Sigmoid colon (tissue), 7 donors: ENCODE measurements around the gene SLC35B2. TPM values are rescaled to one million over a fixed set of nuclear protein-coding genes. Genes with fewer than 3 reads are reported as not detected.

Experiments used
- DNase-seq: peaks from one replicate; pipeline ENCODE4 v3.0.0-alpha.2; 2019
- H3K27ac ChIP-seq, 4 donors: fragments of 200-600 bp; sonication (generic); one replicate each; pipeline ENCODE4 v1.5.1; 2016 to 2019; ENCODE audit warnings: mild to moderate bottlenecking in 1 of 4
- H3K27me3 ChIP-seq, 3 donors: fragments of 200-600 bp; sonication (generic); one replicate each; pipeline ENCODE4 v1.5.1; 2019; ENCODE audit warnings: mild to moderate bottlenecking in 1 of 3
- H3K36me3 ChIP-seq, 4 donors: fragments of 200-600 bp; sonication (generic); one replicate each; pipeline ENCODE4 v1.5.1; 2016 to 2019
- H3K4me1 ChIP-seq, 4 donors: fragments of 200-600 bp; sonication (generic); one replicate each; pipeline ENCODE4 v1.5.1; 2017 to 2019
- H3K4me3 ChIP-seq, 4 donors: fragments of 200-600 bp; sonication (generic); one replicate each; pipeline ENCODE4 v1.5.1; 2017 to 2019; ENCODE audit warnings: mild to moderate bottlenecking in 2 of 4, moderate library complexity in 1 of 4
- H3K9me3 ChIP-seq, 4 donors: fragments of 200-600 bp in 3 of 4; sonication (generic) in 3 of 4; one replicate each; pipeline versions ENCODE4 v1.5.1 to v1.6.1; 2013 to 2019
- EP300 ChIP-seq, 4 donors: sonication (generic); formaldehyde crosslinking; IDR thresholded peaks; one replicate each; pipeline ENCODE4 v1.6.1; 2017; ENCODE audit warnings: antibody characterized with exemption in 4 of 4
- POLR2A ChIP-seq, 2 donors: fragments of 450-650 bp; IDR thresholded peaks; one replicate each; pipeline ENCODE4 v1.6.1; 2016; ENCODE audit warnings: antibody characterized with exemption in 2 of 2, mild to moderate bottlenecking in 2 of 2, moderate library complexity in 2 of 2
- POLR2AphosphoS5 ChIP-seq, 4 donors: sonication (generic); formaldehyde crosslinking; IDR thresholded peaks; one replicate each; pipeline ENCODE4 v1.6.1; 2017; ENCODE audit warnings: antibody characterized with exemption in 4 of 4
- WGBS, 2 donors: extraction: QIAGEN DNeasy Blood & Tissue Kit; methylation state at CpG; one replicate each; pipeline ENCODE4 v1.1.7; 2013; 5-methylcytosine and 5-hydroxymethylcytosine counted together
- intact Hi-C: fragments of 100-400 bp; cut with DNase I; formaldehyde crosslinking; loops from one replicate; pipeline ENCODE4 v1.15.1; 2023
- polyA plus RNA-seq, 3 donors: library from polyadenylated mRNA; stranded (reverse); fragments of 200-250 nt; gene quantifications; one replicate each; pipeline ENCODE4 v1.2.3, GENCODE V29; 2013
- total RNA-seq, 4 donors: library from RNA; depleted of rRNA; stranded (reverse); fragments of >200 nt; gene quantifications; one replicate each; pipeline ENCODE4 v1.1.0, GENCODE V29; 2016
- TF ChIP-seq, protein P1 (sequence below), 4 experiments: fragments of 450-650 bp in 3 of 4; fragments of 200-600 bp in 1 of 4; IDR thresholded peaks; one replicate each; pipeline ENCODE4 v1.5.1; 2016 to 2019; ENCODE audit warnings: antibody characterized with exemption in 4 of 4, mild to moderate bottlenecking in 3 of 4, moderate library complexity in 2 of 4
- donor health status: healthy with polysubstance abuse.
- donor health status: Bipolar disorder and iron deficiency.
- donor health status: healthy.

Gene SLC35B2
- total and polyA plus RNA-seq, 7 donors: 7.2 to 36.9 (median 25.7) TPM

DNA sequence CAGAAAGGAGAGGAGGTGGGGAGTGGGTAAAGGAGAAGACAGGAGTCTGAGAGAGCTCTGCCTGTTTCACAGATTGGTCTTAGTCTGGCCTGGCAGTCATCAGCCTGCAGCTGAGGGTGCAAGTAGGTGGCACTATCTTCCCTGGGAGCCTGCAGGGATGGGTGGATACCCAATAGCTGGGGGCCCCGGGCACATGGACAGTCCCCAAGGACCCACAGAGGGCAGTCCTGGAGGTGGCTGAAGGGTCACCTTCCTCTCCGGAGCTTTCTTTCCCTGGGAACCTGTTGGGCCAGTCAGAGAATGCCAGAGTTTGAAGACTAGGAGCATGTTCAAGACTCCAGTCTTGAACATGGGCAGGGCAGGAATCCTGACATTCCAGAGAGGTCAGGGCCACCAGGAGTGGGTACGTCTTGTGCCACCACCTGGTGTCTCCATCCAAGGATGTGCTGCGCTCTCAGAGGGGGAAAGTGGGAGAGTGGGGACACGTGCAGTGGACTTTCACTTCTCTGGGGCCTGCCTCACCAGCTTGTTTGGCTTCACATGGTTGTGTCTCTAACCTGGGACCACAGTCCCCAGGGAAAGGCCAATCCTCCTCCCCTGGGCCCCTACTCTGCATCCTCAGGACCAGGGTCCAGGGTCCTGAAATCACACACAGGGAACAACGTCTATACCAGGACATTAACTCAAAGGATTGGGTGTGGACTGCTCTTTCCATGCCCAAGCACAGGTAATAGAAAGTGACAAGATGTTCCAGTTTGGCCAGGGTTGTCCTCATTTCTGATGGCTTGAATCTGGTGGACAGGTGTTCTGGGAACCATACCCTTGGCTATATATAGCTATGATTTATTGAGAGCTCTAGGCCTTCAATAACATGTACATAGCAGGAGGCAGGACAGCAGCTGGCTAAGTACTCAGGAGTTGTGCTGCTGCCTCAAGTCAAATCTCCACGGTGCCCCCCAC, 37.8 kb upstream of the SLC35B2 start:
- DNase-seq: no peak
- intact Hi-C loops: no loop called here
- no peak overlapping the region for H3K27ac ChIP-seq
- H3K36me3 ChIP-seq: peaks cover 0 to under 1% (median 0%) of the 10 kb centered on the region in 4 donors
- H3K4me3 ChIP-seq: no peak overlapping the region
- peaks cover 0 to 15% (median 13%) of the 10 kb centered on the region in 4 donors for H3K4me1 ChIP-seq
- H3K9me3 ChIP-seq: no peaks in the 10 kb centered on the region
- H3K27me3 ChIP-seq: peaks cover 10 to 85% (median 64%) of the 10 kb centered on the region in 3 donors
- WGBS, 2 donors: 53 to 76% methylated on average over 7 of the region's 7 CpGs
- TF ChIP-seq EP300 (IDR thresholded peaks at IDR 0.05): no peak
- no peak for TF ChIP-seq POLR2A (IDR thresholded peaks at IDR 0.05)
- TF ChIP-seq, protein P1, sequence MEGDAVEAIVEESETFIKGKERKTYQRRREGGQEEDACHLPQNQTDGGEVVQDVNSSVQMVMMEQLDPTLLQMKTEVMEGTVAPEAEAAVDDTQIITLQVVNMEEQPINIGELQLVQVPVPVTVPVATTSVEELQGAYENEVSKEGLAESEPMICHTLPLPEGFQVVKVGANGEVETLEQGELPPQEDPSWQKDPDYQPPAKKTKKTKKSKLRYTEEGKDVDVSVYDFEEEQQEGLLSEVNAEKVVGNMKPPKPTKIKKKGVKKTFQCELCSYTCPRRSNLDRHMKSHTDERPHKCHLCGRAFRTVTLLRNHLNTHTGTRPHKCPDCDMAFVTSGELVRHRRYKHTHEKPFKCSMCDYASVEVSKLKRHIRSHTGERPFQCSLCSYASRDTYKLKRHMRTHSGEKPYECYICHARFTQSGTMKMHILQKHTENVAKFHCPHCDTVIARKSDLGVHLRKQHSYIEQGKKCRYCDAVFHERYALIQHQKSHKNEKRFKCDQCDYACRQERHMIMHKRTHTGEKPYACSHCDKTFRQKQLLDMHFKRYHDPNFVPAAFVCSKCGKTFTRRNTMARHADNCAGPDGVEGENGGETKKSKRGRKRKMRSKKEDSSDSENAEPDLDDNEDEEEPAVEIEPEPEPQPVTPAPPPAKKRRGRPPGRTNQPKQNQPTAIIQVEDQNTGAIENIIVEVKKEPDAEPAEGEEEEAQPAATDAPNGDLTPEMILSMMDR (IDR thresholded peaks at IDR 0.05): no peak
- TF ChIP-seq POLR2AphosphoS5 (IDR thresholded peaks at IDR 0.05): no peak

- intact Hi-C loops: no loop called here
- H3K36me3 ChIP-seq: no peaks in the 10 kb centered on the region
- 83 to 84% methylated on average over 4 of the region's 4 CpGs for WGBS, 2 donors
- no peaks in the 10 kb centered on the region for H3K9me3 ChIP-seq
- H3K4me3 ChIP-seq: no peak overlapping the region
- H3K27me3 ChIP-seq: peaks cover 10 to 97% (median 72%) of the 10 kb centered on the region in 3 donors
- TF ChIP-seq, protein P1 (IDR thresholded peaks at IDR 0.05): no peak
- TF ChIP-seq POLR2AphosphoS5 (IDR thresholded peaks at IDR 0.05) (no peak), EP300 (IDR thresholded peaks at IDR 0.05) (no peak)
- no peak for DNase-seq
- peaks cover 0 to 11% (median 10%) of the 10 kb centered on the region in 4 donors for H3K4me1 ChIP-seq
- no peak overlapping the region for H3K27ac ChIP-seq
These were observed 35.5 kb upstream of the SLC35B2 start for GRCh38 chr6:44292661-44293365.

DNA sequence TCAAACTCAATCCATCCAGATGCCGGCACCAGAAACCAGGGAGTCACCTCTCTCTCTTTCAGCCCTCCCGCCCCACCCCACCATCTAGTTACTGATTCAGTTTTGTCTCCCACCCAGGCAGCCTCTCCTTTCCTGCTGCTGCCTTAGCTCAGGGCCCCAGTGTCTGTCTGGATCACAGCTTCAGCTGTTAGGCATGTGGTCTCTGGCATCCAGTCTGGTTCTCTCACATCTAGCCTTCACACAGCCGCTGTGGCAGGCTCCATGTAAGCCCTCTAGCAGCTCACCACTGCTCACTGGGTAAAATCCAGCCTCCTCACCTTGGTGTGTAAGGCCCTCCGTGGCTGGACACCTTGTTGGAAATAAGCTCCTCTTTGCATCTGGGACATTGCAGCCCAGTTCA, 34.5 kb upstream of the SLC35B2 start:
- peaks cover 0 to 2% (median under 1%) of the 10 kb centered on the region in 4 donors for H3K4me1 ChIP-seq
- 61 to 77% methylated on average over 4 of the region's 4 CpGs for WGBS, 2 donors
- no peak for DNase-seq
- no peak for TF ChIP-seq POLR2A (IDR thresholded peaks at IDR 0.05)
- no peak for TF ChIP-seq POLR2AphosphoS5 (IDR thresholded peaks at IDR 0.05)
- no peak for TF ChIP-seq EP300 (IDR thresholded peaks at IDR 0.05)
- TF ChIP-seq, protein P1 (IDR thresholded peaks at IDR 0.05): no peak
- no peaks in the 10 kb centered on the region for H3K9me3 ChIP-seq
- intact Hi-C loops: no loop called here
- peaks cover 10 to 97% (median 71%) of the 10 kb centered on the region in 3 donors for H3K27me3 ChIP-seq
- no peak overlapping the region for H3K27ac ChIP-seq
- no peaks in the 10 kb centered on the region for H3K36me3 ChIP-seq
- no peak overlapping the region for H3K4me3 ChIP-seq

DNA sequence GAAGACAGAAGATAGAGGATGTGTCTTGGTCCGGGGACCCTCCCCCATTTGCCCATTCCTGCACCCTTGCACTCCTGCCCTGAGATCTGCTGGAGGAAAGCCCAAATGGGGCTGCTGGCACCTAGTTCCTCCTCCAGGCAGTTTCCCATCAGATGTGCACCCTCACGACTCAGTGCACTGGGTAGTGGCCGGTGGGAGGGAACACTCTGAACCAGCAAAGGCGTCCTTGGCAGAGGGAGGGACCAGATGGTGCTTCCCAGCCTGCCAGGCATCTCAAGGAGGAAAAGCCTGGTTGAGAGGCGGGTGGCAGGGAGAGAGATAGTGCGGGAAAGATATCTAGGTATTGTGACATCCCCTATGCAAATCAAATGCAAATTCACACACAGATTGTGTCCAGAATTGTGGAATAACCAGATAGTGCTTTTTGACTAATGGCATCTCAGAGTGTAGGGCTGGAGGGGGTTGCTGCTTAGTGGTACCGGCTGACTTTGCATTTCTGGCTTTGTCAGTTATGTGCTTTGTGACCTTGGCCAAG, 32.5 kb upstream of the SLC35B2 start:
- H3K4me3 ChIP-seq: no peak overlapping the region
- H3K4me1 ChIP-seq: no peaks in the 10 kb centered on the region
- WGBS, 2 donors: 35 to 57% methylated on average over 7 of the region's 7 CpGs
- no peak for DNase-seq
- H3K27me3 ChIP-seq: peaks cover 6 to 85% (median 53%) of the 10 kb centered on the region in 3 donors
- H3K36me3 ChIP-seq: no peaks in the 10 kb centered on the region
- intact Hi-C loops: no loop called here
- H3K9me3 ChIP-seq: no peaks in the 10 kb centered on the region
- TF ChIP-seq EP300 (IDR thresholded peaks at IDR 0.05) (no peak), POLR2AphosphoS5 (IDR thresholded peaks at IDR 0.05) (no peak), POLR2A (IDR thresholded peaks at IDR 0.05) (no peak)
- TF ChIP-seq, protein P1 (IDR thresholded peaks at IDR 0.05): no peak
- no peak overlapping the region for H3K27ac ChIP-seq
